ENCODE measurements around the gene IL34.

DNA sequence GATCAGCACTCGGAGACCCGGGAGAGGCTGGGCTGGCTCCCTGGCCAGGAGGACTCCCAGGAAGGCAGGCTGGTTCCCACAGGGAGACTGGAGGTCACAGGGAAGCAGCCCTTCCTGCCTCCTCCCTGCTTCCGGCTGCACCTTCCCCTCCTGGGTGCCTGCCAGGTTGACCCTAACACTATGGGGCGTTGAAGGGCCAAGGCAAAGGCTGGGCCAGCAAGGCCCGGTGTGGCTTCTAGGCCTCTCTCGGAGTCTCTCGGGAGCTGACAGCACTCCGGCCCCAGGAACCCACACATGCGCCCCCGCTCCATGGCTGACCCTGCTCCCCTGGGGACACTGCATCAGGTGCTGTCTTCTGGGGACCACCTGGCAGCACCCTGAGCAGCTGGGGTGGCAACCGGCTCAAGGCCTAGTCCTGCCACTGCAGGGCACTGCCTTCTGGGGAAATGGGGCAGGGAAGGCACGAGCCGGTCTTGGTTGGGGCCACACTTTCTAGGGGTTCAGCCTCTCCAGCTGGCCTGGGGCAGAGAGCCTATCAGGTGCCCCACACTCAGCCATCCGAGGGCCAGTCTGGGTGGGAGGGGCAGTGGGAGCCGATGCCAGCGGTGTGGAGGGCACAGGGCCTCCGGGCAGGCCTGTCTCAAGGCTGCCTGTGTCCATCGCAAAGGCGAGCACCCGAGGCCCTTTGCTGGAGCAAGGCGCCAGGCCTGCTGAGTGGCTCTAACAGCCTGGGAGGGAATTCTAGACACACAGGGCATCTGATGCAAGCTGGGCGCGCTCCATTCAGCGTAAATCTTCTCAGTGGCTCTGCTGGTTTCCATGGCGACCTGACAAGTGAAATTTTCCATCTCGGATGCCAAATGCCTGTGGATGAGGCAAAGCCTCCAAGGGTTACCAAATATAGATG lies 45.1 kb downstream of the IL34 start:
- peak; percentile 30 to 74 (median 62) for TF ChIP-seq POLR2AphosphoS5 (IDR thresholded peaks at IDR 0.05)
- TF ChIP-seq, protein P1, sequence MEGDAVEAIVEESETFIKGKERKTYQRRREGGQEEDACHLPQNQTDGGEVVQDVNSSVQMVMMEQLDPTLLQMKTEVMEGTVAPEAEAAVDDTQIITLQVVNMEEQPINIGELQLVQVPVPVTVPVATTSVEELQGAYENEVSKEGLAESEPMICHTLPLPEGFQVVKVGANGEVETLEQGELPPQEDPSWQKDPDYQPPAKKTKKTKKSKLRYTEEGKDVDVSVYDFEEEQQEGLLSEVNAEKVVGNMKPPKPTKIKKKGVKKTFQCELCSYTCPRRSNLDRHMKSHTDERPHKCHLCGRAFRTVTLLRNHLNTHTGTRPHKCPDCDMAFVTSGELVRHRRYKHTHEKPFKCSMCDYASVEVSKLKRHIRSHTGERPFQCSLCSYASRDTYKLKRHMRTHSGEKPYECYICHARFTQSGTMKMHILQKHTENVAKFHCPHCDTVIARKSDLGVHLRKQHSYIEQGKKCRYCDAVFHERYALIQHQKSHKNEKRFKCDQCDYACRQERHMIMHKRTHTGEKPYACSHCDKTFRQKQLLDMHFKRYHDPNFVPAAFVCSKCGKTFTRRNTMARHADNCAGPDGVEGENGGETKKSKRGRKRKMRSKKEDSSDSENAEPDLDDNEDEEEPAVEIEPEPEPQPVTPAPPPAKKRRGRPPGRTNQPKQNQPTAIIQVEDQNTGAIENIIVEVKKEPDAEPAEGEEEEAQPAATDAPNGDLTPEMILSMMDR (IDR thresholded peaks at IDR 0.05): no peak
- TF ChIP-seq EP300 (IDR thresholded peaks at IDR 0.05): peak; percentile 45
